GM18907 (cell line): ENCODE data around the gene RNF114.
A peak's percentile ranks its signal among the peaks of the same experiment; 100 is the strongest.
"Not testable (repeated sequence)": the region's sequence is repeated elsewhere in the genome, so short reads cannot be mapped to it uniquely, and the experiment has no call there.

Experiments
- ATAC-seq: cut with Tn5 transposase; IDR thresholded peaks from one replicate; pipeline ENCODE4 v1.9.1; 2021; ENCODE audit warnings: mild to moderate bottlenecking, moderate library complexity; ENCODE audit not compliant: unreplicated experiment

The RNF114 gene

GRCh38 chr20:49961413-49961812, 25.2 kb downstream of the RNF114 start:
- ATAC-seq: no peak

DNA sequence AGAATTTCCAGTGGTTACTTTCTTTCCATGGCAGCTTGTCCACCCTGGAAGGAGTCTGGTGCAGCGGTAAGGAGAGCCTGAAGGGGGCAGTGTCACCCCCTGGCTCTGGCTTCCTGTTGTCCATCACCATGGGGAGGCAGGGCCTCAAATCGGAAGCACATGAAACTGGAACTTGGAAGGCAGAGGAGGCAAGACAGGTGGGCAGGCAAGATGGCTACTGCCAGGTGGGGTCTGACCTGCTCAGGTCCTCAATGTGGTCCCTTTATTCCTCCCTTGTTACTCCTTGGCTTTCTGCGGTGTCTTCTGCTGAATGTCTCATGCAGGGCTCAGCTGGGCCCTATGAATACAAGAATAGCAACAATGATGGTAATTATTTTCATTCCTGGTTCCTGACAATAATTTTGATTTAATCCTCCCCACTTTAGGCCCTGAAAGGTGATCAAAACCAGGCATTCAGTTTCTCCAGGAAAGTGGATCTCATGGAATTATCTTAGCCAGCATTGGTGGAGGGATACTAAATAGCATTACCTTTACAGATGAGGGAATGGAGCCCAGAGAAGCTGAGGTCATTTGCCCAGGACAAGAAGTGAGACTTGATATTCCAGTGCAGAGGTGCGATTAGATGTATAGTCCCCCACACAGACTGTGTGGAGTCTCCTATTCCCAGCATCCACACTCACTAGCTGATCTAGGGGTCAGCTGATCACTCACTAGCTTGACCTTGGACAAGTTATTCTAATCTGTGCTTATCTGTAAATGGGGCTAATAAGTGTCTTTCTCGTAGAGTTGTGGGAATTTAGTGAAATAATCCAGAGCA, 29.0 kb downstream of the RNF114 start:
- no peak for ATAC-seq

GRCh38 chr20:49965781-49966305, 29.6 kb downstream of the RNF114 start:
- no peak for ATAC-seq

GRCh38 chr20:49966861-49967260, 30.7 kb downstream of the RNF114 start:
- ATAC-seq: no peak

GRCh38 chr20:49969234-49969633, 33.0 kb downstream of the RNF114 start:
- no peak for ATAC-seq

DNA sequence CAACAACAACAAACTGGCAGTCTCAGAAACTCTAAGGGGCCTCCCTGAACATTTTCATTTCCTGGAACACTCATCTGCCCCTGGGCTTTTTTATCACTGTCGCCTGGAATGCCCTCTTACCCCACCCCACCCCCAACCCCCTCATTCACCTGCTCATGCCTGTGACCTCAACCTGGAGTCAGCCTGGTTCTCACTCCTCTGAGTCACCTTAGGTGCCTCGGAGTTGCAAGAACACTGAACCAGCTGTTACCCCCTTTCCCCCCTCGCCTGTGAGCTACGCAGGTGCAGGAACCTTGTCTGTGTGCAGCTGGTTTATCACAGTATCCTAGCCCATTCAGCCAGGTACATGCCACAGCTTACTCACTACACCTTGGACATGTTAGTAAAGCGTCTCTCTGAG, 33.7 kb downstream of the RNF114 start:
- ATAC-seq: no peak

- no peak for ATAC-seq
Measured at GRCh38 chr20:49970498-49970897, 34.3 kb downstream of the RNF114 start.

DNA sequence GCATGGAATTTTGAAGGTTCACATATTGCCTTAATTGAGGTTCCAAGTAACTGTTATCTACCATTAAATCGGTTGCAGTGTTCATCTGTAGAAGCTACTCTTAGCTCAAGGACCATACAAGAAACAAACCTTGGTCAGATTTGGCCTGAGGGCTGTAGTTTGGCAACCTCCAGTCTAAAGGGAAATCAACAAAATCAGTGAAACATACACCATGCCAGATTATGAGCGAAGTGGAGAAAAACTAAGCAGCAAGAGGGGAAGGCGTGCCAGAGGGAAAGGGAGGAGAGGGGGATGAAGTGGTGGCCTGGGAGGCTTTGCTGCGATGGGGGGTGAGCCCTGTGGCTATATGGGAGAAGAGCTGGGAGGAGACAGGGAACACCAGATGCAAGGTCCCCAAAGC, 37.8 kb downstream of the RNF114 start:
- no peak for ATAC-seq

DNA sequence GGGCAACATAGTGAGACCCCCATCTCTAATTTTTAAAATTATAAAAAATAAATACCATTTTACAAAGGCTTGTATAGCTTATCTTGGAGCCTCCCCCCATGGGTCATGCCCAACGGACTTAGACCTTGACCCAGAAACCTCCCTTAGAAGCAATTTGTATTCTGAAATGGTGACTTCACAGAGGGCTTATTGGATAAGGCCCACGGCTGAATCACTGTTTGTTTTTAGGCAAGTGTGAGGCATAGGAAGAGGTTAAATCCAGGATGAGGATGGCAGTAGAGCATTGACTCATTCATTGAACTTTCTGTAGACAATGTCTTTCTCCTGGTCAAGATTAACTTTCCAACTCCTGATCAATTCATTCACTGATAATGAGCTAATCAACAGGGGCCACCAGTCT, 40.3 kb downstream of the RNF114 start:
- no peak for ATAC-seq

DNA sequence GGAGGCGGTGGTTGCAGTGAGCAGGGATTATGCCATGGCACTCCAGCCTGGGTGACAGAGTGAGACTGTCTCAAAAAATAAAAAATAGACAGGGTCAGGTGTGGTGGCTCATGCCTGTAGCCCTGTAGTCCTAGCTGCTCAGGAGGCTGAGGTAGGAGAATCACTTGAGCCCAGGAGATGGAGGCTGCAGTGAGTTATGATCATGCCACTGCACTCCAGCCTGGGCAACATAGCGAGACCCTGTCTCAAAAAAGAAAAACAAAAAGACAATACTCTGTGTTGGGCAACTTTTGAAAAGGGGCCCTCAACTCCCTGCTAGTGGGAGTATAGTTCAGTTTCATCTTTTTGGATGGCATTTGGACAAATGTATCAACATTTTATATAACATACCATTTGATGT, 41.5 kb downstream of the RNF114 start:
- not testable (repeated sequence) for ATAC-seq

DNA sequence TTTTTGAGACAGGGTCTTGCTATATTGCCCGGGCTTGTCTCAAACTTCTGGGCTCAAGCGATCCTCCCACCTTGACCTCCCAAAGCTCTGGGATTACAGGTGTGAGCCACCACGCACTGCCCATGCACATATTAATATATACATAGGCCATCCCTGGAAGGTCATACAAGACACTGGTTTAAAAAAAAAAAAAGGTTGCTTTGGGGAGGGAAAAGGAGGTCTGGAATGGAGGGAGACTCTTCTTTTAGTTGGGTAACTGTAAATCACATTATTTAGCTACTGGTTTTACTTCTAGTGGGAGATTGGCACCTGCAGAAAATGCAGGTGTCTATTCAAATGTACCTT, 42.5 kb downstream of the RNF114 start:
- ATAC-seq: no peak

DNA sequence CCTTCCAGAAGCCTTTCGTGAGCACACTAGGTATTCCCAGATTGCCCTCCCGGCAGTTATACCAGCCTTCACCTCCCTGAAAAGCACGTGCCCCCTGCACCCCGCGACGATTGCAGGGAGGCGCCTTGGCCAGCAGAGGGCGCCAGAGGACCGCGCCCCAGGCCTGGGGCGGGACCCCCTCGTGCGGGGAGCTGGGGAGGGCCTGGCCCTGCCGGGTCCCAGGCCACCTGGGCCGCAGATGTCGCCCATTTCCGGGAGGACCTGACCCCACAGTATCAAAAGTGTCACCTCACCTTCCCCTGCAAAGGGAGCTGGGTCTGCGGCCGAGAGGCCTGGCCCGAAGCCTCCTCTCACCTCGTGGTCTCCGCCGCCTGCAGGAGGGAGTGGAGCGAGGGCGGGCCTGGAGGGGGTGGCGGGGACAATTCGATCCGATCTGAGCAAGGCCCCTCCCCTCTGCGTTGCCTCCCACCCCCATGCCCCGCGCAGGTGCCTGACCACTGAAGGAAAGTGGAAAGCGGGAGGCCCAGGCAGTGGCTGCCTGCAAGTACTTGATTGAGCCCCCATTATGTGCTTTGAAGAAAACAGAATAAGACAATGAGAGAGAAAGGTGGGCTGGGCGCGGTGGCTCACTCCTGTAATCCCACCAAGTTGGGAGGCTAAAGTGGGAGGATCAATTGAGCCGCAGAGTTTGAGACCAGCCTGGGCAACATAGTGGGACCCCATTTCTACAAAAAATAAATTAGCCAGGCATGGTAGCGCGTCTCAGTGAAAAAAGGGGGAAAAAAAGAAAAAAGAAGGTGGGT, 43.0 kb downstream of the RNF114 start:
- ATAC-seq: no peak

GRCh38 chr20:49980140-49981008, 44.2 kb downstream of the RNF114 start:
- no peak for ATAC-seq

- no peak for ATAC-seq
Measured at GRCh38 chr20:49981218-49982071, 45.2 kb downstream of the RNF114 start.

GRCh38 chr20:49982072-49982345, 45.8 kb downstream of the RNF114 start:
- ATAC-seq: no peak

DNA sequence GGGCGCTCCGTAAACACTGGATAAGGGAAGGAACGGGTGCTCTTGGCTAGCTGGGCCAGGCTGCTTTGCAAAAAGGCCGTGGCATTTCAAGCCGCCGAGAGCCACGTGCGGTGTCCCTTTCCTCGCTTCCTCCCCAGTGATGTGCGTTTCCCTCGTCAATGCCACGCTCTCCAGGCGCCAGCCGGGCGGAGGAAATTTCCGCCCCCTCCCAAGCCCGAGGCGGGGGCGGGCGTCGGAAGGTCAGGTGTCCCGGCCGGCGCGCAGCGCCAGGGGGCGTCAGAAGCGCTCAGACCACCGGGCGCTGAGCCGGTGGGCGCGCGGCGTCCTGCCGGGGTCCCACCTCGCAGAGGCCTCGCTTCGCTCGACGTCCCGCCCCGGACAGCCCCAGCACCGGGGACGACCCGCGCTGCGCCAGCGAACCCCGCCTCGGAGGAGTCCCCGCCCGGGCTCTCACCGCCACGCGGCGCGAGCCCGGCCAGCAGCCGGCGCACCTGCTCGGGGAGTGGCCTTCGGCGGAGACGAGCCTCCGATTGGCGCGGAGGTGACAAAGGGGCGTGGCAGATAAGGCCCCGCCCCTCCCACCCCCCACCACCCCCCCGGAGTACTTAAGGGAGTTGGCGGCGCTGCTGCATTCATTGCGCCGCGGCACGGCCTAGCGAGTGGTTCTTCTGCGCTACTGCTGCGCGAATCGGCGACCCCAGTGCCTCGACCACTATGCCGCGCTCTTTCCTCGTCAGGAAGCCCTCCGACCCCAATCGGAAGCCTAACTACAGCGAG, 46.3 kb downstream of the RNF114 start, which contains the start of gene SNAI1:
Gene SNAI1, plus strand, starts transcription at position 635 of the 777 bp plus-strand sequence. Its CDS starts 80 bp downstream, at position 715.
- peak; percentile 74 for ATAC-seq

GRCh38 chr20:49983123-49983847, 47.1 kb downstream of the RNF114 start:
- ATAC-seq: no peak

- ATAC-seq: no peak
Measured at GRCh38 chr20:49983848-49984408, 47.7 kb downstream of the RNF114 start.
